OCI-LY1 (cell line): ENCODE data around the gene BCLAF3.
A peak's percentile ranks its signal among the peaks of the same experiment; 100 is the strongest.

Experiments used
- H2AFZ ChIP-seq: fragments of 200-600 bp; sonication (generic), shearing (Covaris generic); 2 replicates; pipeline ENCODE4 v1.6.0; 2014; ENCODE audit warnings: antibody characterized with exemption, mild to moderate bottlenecking, low read length
- H3F3A ChIP-seq: fragments of 200-600 bp; sonication (generic), shearing (Covaris generic); 2 replicates; pipeline ENCODE4 v1.6.0; 2014; ENCODE audit warnings: mild to moderate bottlenecking, antibody characterized with exemption, low read length, moderate library complexity; ENCODE audit not compliant: insufficient read depth
- H3K27ac ChIP-seq: fragments of 200-600 bp; sonication (generic); 2 replicates; pipeline ENCODE4 v1.5.1; 2014; ENCODE audit warnings: low read length, mixed run types, mild to moderate bottlenecking, low read depth; ENCODE audit not compliant: poor library complexity, severe bottlenecking
- H3K27me3 ChIP-seq: fragments of 200-600 bp; sonication (generic); 2 replicates; pipeline ENCODE4 v1.6.0; 2014; ENCODE audit warnings: antibody characterized with exemption, mild to moderate bottlenecking, low read length, moderate library complexity; ENCODE audit not compliant: insufficient read depth
- H3K36me3 ChIP-seq: fragments of 200-600 bp; sonication (generic); 2 replicates; pipeline ENCODE4 v1.6.1; 2014; ENCODE audit warnings: mild to moderate bottlenecking, antibody characterized with exemption, low read length, moderate library complexity, mixed read lengths; ENCODE audit not compliant: insufficient read depth
- H3K4me1 ChIP-seq: fragments of 200-600 bp; sonication (generic); 2 replicates; pipeline ENCODE4 v1.5.1; 2014; ENCODE audit warnings: mild to moderate bottlenecking, low read length, moderate library complexity; ENCODE audit not compliant: insufficient read depth, severe bottlenecking
- H3K4me2 ChIP-seq: fragments of 200-600 bp; sonication (generic), shearing (Covaris generic); 2 replicates; pipeline ENCODE4 v1.6.1; 2014; ENCODE audit warnings: low read length
- H3K4me3 ChIP-seq: fragments of 200-600 bp; sonication (generic); 2 replicates; pipeline ENCODE4 v1.5.1; 2014; ENCODE audit warnings: low read length, low read depth, mild to moderate bottlenecking, mixed read lengths; ENCODE audit not compliant: poor library complexity, severe bottlenecking
- H3K79me2 ChIP-seq: fragments of 200-600 bp; shearing (Covaris generic); 2 replicates; pipeline ENCODE4 v1.6.1; 2016; ENCODE audit warnings: mixed run types, low read length, mixed read lengths; ENCODE audit not compliant: insufficient read depth
- H3K9ac ChIP-seq: fragments of 200-600 bp; sonication (generic), shearing (Covaris generic); 2 replicates; pipeline ENCODE4 v1.6.1; 2014; ENCODE audit warnings: mild to moderate bottlenecking, low read length, mixed read lengths
- H3K9me2 ChIP-seq: fragments of 200-600 bp; sonication (generic), shearing (Covaris generic); 2 replicates; pipeline ENCODE4 v1.6.1; 2014; ENCODE audit warnings: low read depth, mild to moderate bottlenecking, low read length, mixed read lengths
- H3K9me3 ChIP-seq: fragments of 200-600 bp; shearing (Covaris generic); 2 replicates; pipeline ENCODE4 v1.6.1; 2014; ENCODE audit warnings: low read length, mixed read lengths
- H4K20me1 ChIP-seq: fragments of 200-600 bp; sonication (generic), shearing (Covaris generic); 2 replicates; pipeline ENCODE4 v1.6.0; 2016; ENCODE audit warnings: mild to moderate bottlenecking, low read length; ENCODE audit not compliant: insufficient read depth
- EZH2 ChIP-seq: fragments of 200-600 bp; sonication (generic), shearing (Covaris generic); IDR thresholded peaks from 2 replicates; pipeline ENCODE4 v1.8.0; 2017; ENCODE audit warnings: borderline replicate concordance, mixed run types, mild to moderate bottlenecking, antibody characterized with exemption, low read length, moderate library complexity, mixed read lengths
- TF ChIP-seq, protein P1 (sequence below): fragments of 200-600 bp; sonication (generic), shearing (Covaris generic); IDR thresholded peaks from 2 replicates; pipeline ENCODE4 v1.5.1; 2017; ENCODE audit warnings: mild to moderate bottlenecking, antibody characterized with exemption, low read length, moderate library complexity, mixed read lengths

BCLAF3 gene

GRCh38 chrX:19991350-19991718 lies 473 bp upstream of the BCLAF3 start:
- H3F3A ChIP-seq, result no peaks in the 10 kb centered on the region
- H3K9me3 ChIP-seq, result no peaks in the 10 kb centered on the region
- H2AFZ ChIP-seq, result peak overlapping the region; percentile 99; the same call in 1 of the 2 replicates
- no peaks in the 10 kb centered on the region for H3K27me3 ChIP-seq
- H3K36me3 ChIP-seq, result no peaks in the 10 kb centered on the region
- H3K4me1 ChIP-seq, result peaks cover 19% of the 10 kb centered on the region
- no peaks in the 10 kb centered on the region for H3K79me2 ChIP-seq
- peak overlapping the region; percentile 85 for H3K4me2 ChIP-seq
- H3K27ac ChIP-seq, result no peak overlapping the region
- H4K20me1 ChIP-seq, result no peaks in the 10 kb centered on the region
- H3K9me2 ChIP-seq, result no peaks in the 10 kb centered on the region
- H3K4me3 ChIP-seq, result peak overlapping the region; percentile 64
- peak overlapping the region; percentile 66 for H3K9ac ChIP-seq
- TF ChIP-seq, protein P1, sequence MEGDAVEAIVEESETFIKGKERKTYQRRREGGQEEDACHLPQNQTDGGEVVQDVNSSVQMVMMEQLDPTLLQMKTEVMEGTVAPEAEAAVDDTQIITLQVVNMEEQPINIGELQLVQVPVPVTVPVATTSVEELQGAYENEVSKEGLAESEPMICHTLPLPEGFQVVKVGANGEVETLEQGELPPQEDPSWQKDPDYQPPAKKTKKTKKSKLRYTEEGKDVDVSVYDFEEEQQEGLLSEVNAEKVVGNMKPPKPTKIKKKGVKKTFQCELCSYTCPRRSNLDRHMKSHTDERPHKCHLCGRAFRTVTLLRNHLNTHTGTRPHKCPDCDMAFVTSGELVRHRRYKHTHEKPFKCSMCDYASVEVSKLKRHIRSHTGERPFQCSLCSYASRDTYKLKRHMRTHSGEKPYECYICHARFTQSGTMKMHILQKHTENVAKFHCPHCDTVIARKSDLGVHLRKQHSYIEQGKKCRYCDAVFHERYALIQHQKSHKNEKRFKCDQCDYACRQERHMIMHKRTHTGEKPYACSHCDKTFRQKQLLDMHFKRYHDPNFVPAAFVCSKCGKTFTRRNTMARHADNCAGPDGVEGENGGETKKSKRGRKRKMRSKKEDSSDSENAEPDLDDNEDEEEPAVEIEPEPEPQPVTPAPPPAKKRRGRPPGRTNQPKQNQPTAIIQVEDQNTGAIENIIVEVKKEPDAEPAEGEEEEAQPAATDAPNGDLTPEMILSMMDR, result no peak
- no peak for TF ChIP-seq EZH2

- no peaks in the 10 kb centered on the region for H3K36me3 ChIP-seq
- peak overlapping the region; percentile 79 for H3K4me2 ChIP-seq
- H3K9ac ChIP-seq, result peak overlapping the region; percentile 59
- peak overlapping the region; percentile 89 for H3K4me3 ChIP-seq
- no peak overlapping the region for H2AFZ ChIP-seq
- H4K20me1 ChIP-seq, result no peaks in the 10 kb centered on the region
- no peaks in the 10 kb centered on the region for H3F3A ChIP-seq
- TF ChIP-seq, protein P1, result no peak
- no peak for TF ChIP-seq EZH2
- no peaks in the 10 kb centered on the region for H3K27me3 ChIP-seq
- peaks cover 5% of the 10 kb centered on the region; the same call in 1 of the 2 replicates for H3K79me2 ChIP-seq
- no peak overlapping the region for H3K27ac ChIP-seq
- peaks cover 19% of the 10 kb centered on the region for H3K4me1 ChIP-seq
- no peaks in the 10 kb centered on the region for H3K9me2 ChIP-seq
- no peaks in the 10 kb centered on the region for H3K9me3 ChIP-seq
Measured at GRCh38 chrX:19990151-19990555, 708 bp downstream of the BCLAF3 start.

GRCh38 chrX:19987856-19988255 lies 3.0 kb downstream of the BCLAF3 start:
- H3K27ac ChIP-seq, result no peak overlapping the region
- no peak overlapping the region for H3K9ac ChIP-seq
- no peaks in the 10 kb centered on the region for H3K27me3 ChIP-seq
- H3K9me2 ChIP-seq, result no peaks in the 10 kb centered on the region
- H3K4me2 ChIP-seq, result no peak overlapping the region
- TF ChIP-seq, protein P1, result peak; percentile 8; the same call in 1 of the 2 replicates
- no peak for TF ChIP-seq EZH2
- peaks cover 16% of the 10 kb centered on the region for H3K4me1 ChIP-seq
- no peak overlapping the region for H2AFZ ChIP-seq
- no peaks in the 10 kb centered on the region for H3K36me3 ChIP-seq
- H3F3A ChIP-seq, result no peaks in the 10 kb centered on the region
- peaks cover 5% of the 10 kb centered on the region; the same call in 1 of the 2 replicates for H3K79me2 ChIP-seq
- no peaks in the 10 kb centered on the region for H3K9me3 ChIP-seq
- H4K20me1 ChIP-seq, result no peaks in the 10 kb centered on the region
- no peak overlapping the region for H3K4me3 ChIP-seq
